ENCODE measurements around the gene WDFY3.

- TF ChIP-seq MAZ (IDR thresholded peaks at IDR 0.05; ENCODE audit: borderline replicate concordance, low read depth, low read length) (no peak), CTCF (IDR thresholded peaks at IDR 0.05) (no peak), KDM5A (IDR thresholded peaks at IDR 0.05) (no peak), EP300 (IDR thresholded peaks at IDR 0.05) (no peak), POLR2A (IDR thresholded peaks at IDR 0.05; ENCODE audit: low read length) (no peak), ZSCAN20 (CRISPR knock-in tag; IDR thresholded peaks at IDR 0.05) (no peak), FOSB (CRISPR knock-in tag; IDR thresholded peaks at IDR 0.05) (no peak), SMC3 (IDR thresholded peaks at IDR 0.05) (no peak), JUN (IDR thresholded peaks at IDR 0.05) (no peak), CBX2 (IDR thresholded peaks at IDR 0.05; ENCODE audit: borderline replicate concordance, low read depth) (no peak), CEBPB (IDR thresholded peaks at IDR 0.05) (no peak), REST (IDR thresholded peaks at IDR 0.05) (no peak), ZC3H11A (IDR thresholded peaks at IDR 0.05) (no peak)
Measured at GRCh38 chr4:84660606-84661005, 305.9 kb downstream of the WDFY3 start.
